Activated naive CD8-positive, alpha-beta T cell treated with anti-CD3 and anti-CD28 coated beads, Interleukin-2, amount 50 U/mL, for 16 hours (primary cell): ENCODE results near the gene ANKRD33B.

Experiments
- DNase-seq: peaks from one replicate; pipeline ENCODE4 v3.0.0-alpha.2; 2020; ENCODE audit warnings: low read depth, low spot score

The ANKRD33B gene

DNA sequence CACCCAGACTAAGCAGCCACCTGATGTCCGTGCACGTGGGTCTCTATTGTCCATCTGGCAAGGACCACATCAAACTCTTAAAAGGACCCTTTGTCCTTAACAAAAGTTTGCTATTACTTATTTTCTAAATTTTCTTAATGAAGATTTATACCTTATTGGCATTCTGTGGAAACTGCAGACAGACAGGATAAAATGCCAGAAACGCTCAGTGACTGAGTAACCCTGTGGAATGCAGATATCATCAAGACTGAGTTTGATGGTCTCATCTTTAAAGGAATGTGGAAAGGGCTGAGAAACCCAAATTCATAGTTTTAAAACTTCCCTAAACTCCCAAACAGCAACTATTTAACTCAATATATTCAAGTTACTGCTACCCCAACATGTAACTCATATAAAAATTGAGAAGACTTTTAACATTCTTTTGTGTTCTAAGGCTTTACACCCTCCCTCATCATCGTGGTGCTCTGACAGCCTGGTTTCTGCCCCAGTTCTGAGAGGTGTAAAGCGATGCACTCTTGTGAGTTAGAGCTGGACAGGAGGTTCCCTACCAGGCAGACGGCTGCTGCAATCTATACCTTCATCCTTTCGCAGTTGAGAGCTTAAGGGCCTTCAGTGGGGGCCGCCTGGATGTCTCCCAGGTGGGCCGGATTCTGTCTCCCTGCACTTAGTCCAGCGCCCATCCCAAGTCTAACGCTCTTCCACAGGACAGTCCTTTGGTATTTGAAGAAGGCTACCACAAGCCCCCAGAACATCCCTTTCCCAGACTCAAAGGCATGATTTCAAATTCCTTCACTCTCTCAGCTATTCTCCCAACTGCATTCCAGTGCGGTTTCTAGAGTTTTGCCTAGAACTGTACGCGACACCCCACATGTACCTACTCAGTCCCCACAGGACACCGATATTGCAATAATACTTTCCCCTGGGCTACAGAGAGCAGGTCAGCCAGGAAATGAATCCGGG is 128.2 kb downstream of the ANKRD33B start:
- DNase-seq: no peak

DNA sequence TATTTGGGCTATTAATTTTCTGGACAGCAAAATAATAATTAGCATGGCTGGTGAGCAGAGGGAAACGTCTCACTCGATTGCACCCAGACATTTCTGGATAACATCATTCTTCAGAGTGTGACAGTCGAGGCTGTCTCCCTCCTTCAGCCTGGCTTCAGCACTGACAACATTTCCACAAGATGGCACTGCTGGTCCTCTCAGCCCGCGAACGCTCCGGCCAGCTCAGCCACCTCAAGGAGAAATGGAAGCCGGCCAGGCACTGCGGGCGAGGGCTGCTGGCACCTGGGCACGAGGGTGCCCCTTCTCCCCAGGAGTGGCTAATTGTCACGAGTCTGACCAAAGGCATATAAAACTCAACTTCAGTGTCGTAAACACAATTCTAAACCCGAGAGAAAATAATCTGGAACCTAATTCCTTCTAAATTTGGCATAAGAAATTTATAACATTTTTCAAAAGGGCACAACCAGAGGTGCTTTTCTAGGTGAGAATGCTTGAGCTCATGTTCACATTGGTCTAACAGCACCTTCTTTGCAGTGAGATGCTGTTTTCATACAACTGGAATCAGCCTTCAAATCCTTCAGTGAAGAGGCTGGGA is 131.3 kb downstream of the ANKRD33B start:
- no peak for DNase-seq

DNA sequence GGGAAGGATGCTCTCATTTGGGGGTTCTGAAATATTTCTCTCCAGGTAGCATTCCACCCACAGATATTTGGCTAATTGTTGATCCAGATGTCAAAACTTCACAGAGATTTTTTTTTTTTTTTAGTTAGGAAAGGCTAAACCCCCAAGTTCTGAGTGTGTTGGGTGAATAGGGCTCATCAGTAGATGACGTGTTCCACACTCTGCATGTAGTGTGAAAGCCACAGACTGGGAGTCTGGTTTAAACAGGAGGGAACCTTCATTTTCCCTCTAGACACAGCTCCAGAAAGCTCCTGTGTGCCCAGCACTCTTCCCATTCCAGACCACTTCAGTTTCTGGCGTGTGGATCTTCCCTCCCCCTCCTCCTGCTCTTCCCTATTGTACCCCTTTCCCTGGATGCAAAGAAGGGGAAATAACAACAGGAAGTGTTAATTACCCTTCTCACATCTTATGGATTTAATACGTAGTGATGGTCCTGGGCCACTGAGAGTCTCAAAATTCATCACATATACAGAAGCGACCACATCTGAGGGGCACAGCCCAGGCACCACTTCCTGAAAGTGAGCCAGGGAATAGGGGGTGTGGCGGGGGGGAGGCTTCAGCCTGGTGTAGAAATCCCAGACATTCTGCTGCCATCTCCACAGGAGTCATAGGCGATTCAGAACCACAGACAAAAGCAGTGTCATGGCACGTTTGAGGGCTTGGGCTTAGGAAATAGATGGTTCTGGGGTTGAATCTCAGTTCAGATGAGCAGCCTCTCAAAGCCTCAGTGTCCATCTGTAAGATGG is 132.1 kb downstream of the ANKRD33B start:
- no peak for DNase-seq

DNA sequence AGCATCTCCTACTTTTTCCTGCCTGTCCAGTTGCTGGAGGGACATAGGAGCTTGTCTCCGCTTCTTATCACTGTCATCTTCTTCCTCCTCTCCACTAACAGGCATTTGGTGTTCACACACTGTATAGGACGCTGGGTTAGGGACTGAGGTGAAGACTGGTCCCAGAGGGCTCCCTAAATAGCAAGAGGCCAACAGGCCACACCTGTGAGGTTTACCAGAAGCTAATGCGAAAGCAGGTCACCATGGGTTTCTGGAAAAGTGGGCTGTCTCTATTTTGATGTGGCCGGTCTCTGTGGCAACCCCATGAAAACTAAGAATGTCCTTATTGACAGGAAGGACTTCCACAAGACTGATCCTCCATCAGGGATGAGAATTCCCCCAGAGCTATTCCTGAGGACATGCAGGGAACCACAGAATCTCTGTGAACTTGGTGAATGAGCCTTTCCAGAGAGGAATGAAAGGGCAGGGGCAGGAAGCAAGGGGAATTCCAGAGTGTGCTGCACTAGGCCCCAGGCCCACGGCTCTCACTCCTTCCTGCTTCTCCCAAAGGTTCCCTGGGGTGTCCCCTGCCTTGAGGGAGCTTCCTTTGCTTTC is 135.5 kb downstream of the ANKRD33B start:
- no peak for DNase-seq

DNA sequence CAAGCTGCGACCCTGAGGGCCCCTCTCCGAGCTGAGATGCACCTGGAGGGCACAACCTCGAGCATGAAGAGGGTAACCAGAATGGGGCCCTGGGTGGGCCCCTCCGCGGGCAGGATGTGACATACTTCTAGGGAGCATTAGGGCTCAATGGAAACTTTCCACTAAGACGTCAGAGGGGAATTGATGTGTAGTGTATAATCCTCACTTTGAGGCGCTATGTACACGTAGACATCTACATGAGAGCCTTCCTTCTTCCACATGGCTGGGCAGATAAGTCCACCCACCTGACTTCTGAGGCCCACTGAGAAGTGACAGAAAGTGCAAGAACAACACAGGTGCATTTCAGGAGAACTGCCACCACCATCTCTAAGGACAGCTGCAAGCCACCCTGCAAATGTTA is 136.1 kb downstream of the ANKRD33B start:
- no peak for DNase-seq

DNA sequence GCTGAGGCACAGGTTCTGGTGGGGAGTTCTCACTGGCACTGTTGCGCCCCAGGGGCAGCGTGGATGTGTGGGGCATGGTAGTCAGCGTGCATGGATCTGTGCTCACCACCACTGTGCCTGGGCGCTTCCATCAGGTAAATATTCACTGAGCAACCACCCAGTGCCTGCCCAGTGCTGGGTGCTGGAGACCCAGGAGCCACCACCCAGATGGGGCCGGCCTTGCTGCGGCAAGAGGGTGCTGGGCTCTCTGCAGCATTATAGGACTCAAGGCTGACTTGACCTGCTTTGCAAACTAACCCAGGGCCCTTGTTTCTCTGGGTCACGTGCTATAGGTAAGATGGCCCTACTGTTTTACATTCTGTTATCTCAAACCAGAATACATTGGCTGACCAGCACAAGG is 136.6 kb downstream of the ANKRD33B start:
- DNase-seq: no peak

DNA sequence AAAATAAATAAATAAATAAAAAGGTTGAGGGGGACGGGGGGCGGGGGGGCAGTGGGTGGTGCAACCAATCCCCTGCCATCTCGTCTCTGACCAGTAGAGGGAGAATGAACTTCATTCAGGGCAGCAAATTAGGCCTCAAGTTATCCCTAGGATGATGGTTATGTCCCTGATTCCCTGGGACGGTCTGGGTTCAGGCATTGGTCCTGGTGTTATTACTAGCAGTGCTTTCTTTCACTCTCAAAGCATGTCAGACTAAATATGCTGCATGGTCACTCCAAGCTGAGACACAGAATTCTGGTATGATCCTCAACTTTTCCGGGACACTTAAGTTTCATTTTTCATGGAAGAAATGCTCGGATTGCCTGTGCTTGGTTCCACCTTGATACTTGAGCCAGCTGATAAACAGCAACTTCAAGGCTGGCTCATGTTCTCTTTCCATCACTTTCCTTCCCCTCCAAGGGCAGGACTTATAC is 137.7 kb downstream of the ANKRD33B start:
- DNase-seq: peak; percentile 12

DNA sequence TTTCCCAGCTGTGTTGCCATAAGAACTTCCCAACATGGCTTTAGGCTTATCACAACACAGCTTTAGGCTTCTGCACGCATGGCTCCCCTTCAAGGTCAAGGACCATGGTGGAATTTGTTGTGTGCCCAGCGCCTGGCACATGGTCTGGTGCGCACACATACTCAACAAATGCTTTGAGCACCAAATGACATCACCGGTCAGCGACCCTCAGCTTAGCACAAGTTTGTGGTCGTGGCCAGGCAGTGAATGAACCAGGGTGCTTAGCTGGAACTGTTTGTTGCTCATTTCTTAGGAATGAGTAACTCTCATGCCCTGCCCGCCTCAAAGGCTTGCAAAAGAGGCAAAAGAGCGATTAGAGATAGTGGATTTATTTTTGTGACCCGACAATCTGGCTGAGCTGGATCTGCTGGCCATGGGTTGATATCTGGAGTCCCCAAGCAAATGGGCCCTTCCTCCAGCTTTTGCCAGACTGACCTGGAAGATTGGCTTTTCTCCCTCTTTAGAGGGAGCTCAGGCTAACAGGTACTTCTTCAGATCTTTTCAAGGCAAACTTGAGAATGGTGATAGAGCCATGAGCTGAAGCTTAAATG is 138.3 kb downstream of the ANKRD33B start:
- no peak for DNase-seq

DNA sequence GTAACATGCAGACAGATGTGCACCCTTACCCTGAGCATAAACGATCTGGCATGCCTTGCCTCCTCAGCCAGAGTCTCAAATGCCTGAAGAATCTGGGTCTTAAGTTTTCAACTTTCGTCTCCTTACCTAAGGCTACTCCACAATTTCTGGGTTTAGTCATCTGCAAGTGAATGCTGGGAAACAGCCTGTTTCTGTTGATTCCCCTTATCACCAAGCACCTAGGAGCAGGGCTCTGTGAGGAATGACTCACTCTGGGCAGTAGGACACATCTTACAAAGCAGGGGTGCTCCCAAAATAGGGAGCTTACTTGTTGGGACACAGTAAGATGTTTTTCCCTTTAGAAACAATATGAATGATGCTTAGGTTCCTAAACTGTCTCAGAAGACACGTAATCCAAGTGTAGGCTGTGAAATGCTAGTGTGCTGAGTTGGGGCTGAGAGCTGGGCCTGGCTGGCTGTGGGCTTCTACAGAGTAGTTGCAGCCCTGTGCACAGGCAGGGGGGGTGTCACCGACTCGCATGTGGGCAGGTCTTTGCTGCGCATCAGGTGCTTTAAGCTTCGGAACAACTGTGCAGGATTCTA is 139.1 kb downstream of the ANKRD33B start:
- no peak for DNase-seq

DNA sequence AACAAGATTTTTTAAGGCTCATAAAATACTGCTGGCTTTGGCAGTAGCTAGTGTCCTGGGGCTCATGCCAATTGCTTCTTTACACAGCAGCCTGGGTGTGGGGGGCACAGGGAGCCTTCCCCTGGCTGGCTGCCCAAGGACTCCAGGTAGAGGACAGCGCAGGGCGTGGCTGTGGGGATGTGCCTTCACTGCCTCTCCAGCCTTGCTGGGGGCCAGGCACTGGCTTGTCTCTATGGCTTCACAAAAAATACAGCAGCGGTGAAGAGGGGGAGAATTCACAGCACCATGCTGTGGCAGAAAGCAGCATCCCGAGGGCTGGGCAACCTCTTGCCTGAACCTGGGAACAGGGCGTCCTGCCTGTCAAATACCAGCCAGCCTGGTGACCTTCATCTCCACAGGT is 139.8 kb downstream of the ANKRD33B start:
- no peak for DNase-seq

DNA sequence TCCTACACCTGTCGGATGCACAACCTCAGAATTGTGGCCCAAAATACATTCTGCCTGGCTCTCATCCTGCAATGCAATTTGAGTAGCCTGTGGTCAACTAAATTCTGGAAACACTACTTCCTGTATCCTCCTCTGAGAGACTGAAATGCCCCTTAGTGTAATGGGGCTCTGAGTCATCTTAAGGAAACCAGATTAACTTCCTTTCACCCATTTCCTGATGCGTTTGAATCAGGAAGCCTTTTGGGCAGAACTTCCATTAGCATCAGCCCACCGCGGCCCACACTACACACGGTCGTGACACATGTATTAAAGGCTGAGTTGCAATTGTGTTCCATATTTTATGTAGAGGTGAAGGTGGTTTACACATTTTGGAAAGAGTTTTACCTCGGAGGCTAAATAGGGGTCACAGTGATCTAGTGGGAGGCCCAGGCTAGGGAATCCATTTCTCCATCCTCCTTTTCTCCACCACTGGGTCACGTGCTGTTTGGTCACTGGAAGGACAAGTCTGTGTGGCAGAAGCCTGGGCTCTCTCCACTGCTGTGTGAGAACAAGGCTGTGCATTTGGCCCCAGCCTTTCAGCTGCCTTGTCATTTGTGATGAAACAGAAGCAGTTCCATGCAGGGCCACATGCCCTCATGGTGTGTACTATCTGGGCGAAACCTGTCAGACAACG is 141.2 kb downstream of the ANKRD33B start:
- no peak for DNase-seq

DNA sequence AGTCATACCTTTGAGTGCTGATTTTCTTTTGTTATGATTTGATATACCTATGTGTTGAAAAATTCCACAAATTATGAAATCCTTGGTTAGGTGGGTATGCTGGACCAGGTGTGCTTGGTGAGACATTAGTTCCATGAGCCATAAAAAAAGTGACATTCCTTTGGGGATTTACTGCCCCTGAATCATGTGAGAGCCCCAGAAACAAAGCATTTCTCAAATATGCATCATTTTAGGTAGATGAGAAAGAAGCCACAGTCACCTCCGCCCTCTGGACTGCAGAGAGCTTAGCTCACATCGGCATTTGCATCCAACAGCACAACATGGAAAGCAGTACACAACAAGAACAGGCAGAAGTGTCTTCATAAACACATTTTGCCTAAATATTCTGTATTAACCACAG is 141.9 kb downstream of the ANKRD33B start:
- no peak for DNase-seq

DNA sequence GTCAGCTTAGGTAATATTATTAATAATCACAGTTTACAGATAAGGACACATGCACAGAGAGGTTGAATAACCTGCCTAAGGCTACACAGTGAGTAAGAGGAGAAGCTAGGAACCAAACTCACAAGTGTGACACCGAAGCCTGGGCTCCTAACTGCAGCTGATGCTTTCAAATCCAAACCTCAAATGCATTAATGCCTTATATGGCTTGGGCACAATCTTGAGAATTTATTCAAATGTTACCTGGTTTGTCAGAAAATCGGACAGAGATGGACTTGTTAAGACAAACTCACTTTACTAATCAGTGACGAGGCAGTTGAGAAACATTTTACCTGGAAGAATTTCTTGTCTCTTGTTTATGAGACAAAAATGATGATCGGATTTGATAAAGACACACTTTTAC is 142.5 kb downstream of the ANKRD33B start:
- no peak for DNase-seq
